Osteocyte (in vitro differentiated cells): ENCODE results near the gene TTLL12. TPM values are rescaled to one million over a fixed set of nuclear protein-coding genes. Genes with fewer than 3 reads are reported as not detected.

ENCODE experiments used
- DNase-seq: peaks from one replicate; pipeline ENCODE4 v3.0.0; 2021; ENCODE audit warnings: mixed read lengths; ENCODE audit not compliant: unreplicated experiment; ENCODE audit errors: extremely low spot score
- H3K27ac Mint-ChIP-seq: one replicate; pipeline ENCODE4 v1.8.0; 2021; ENCODE audit warnings: mild to moderate bottlenecking, mixed read lengths; ENCODE audit not compliant: unreplicated experiment
- H3K27me3 Mint-ChIP-seq: one replicate; pipeline ENCODE4 v1.8.0; 2021; ENCODE audit warnings: mixed read lengths; ENCODE audit not compliant: unreplicated experiment
- H3K36me3 Mint-ChIP-seq: one replicate; pipeline ENCODE4 v1.8.0; 2021; ENCODE audit warnings: mixed read lengths; ENCODE audit not compliant: unreplicated experiment
- H3K4me1 Mint-ChIP-seq: one replicate; pipeline ENCODE4 v1.8.0; 2021; ENCODE audit warnings: mixed read lengths; ENCODE audit not compliant: unreplicated experiment
- H3K4me3 Mint-ChIP-seq: one replicate; pipeline ENCODE4 v1.8.0; 2021; ENCODE audit warnings: mild to moderate bottlenecking, moderate library complexity, mixed read lengths; ENCODE audit not compliant: unreplicated experiment
- H3K9me3 Mint-ChIP-seq: one replicate; pipeline ENCODE4 v1.8.0; 2021; ENCODE audit warnings: mixed read lengths; ENCODE audit not compliant: unreplicated experiment
- CTCF ChIP-seq: fragments of 200-600 bp; sonication (generic); IDR thresholded peaks from 2 replicates; pipeline ENCODE4 v1.5.0; 2021; ENCODE audit warnings: antibody characterized with exemption, mild to moderate bottlenecking, moderate library complexity
- total RNA-seq: library from RNA; stranded (reverse); gene quantifications from 2 replicates; pipeline ENCODE4 v1.2.1, GENCODE V29; 2021

TTLL12 gene
- total RNA-seq, 1 donor from 2014 or later, result 35.6 TPM

- no peak overlapping the region for H3K27ac Mint-ChIP-seq
- no peak overlapping the region for H3K4me3 Mint-ChIP-seq
- H3K36me3 Mint-ChIP-seq, result peaks cover 5% of the 10 kb centered on the region
- DNase-seq, result no peak
- no peaks in the 10 kb centered on the region for H3K27me3 Mint-ChIP-seq
- H3K4me1 Mint-ChIP-seq, result peaks cover 11% of the 10 kb centered on the region
- TF ChIP-seq CTCF, result no peak
- H3K9me3 Mint-ChIP-seq, result no peaks in the 10 kb centered on the region
Measured at GRCh38 chr22:43129426-43130425, 57.2 kb downstream of the TTLL12 start.

- TF ChIP-seq CTCF, result no peak
- peaks cover 11% of the 10 kb centered on the region for H3K4me1 Mint-ChIP-seq
- no peaks in the 10 kb centered on the region for H3K27me3 Mint-ChIP-seq
- no peak overlapping the region for H3K27ac Mint-ChIP-seq
- no peak for DNase-seq
- H3K9me3 Mint-ChIP-seq, result no peaks in the 10 kb centered on the region
- peaks cover 3% of the 10 kb centered on the region for H3K36me3 Mint-ChIP-seq
- H3K4me3 Mint-ChIP-seq, result no peak overlapping the region
Measured at GRCh38 chr22:43128928-43129424, 58.0 kb downstream of the TTLL12 start.

- TF ChIP-seq CTCF, result no peak
- Mint-ChIP-seq H3K36me3 (peaks cover 1% of the 10 kb centered on the region), H3K27me3 (no peaks in the 10 kb centered on the region), H3K4me1 (peaks cover 11% of the 10 kb centered on the region), H3K9me3 (no peaks in the 10 kb centered on the region), H3K27ac (no peak overlapping the region), H3K4me3 (no peak overlapping the region)
- no peak for DNase-seq
Measured at GRCh38 chr22:43128116-43128515, 58.8 kb downstream of the TTLL12 start.

DNA sequence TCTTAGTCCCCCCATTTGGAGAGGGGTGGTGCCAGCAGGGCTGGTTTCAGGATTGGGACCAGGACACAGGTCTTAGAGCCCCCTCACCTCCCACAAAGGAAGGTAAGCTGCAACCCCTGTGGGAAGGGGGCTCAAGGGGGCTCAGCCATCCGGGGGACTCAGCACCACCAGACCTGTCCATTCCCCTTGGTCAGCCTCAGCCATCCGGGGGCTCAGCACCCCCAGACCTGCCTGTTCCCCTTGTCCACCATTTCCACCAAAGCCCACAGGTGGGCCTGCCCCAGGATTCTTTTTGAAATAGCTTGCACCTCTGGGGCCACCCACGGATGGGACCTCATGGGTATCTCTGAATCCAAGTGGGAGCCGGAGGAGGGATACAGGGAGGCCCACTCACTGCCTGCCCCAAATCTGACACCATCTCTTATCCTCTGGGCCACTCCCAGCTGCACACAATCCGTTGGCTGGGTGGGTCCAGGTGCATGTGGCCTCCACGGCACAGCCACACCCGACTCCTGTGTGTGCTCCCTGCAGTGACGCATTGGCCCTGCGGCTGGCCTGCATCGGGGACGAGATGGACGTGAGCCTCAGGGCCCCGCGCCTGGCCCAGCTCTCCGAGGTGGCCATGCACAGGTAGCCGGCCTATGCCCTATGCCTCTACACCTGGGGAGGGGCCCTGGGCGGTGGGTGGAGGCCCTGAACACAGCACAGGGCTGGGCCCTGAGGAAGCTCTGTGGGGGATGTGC is 59.6 kb downstream of the TTLL12 start:
- TF ChIP-seq CTCF, result no peak
- Mint-ChIP-seq H3K4me1 (peaks cover 11% of the 10 kb centered on the region), H3K36me3 (no peaks in the 10 kb centered on the region), H3K27me3 (no peaks in the 10 kb centered on the region), H3K4me3 (no peak overlapping the region), H3K27ac (no peak overlapping the region), H3K9me3 (no peaks in the 10 kb centered on the region)
- no peak for DNase-seq
